H4 (cell line): ENCODE data around the gene RAP1A. TPM values are rescaled to one million over a fixed set of nuclear protein-coding genes. Genes with fewer than 3 reads are reported as not detected.

Experiments used
- DNase-seq: peaks from one replicate; pipeline ENCODE4 v3.0.0-alpha.2; 2015; ENCODE audit warnings: low spot score
- total RNA-seq: library from RNA; depleted of rRNA; stranded (reverse); fragments of >200 nt; shearing (Covaris generic); gene quantifications from 2 replicates; pipeline ENCODE4 v1.2.3, GENCODE V29; 2014

The RAP1A gene
- total RNA-seq, 1 experiment from 2014 or later = 32.4 TPM

GRCh38 chr1:111719135-111719534, 99.5 kb downstream of the RAP1A start:
- DNase-seq = no peak

GRCh38 chr1:111719674-111720132, 100.1 kb downstream of the RAP1A start:
- DNase-seq = no peak

GRCh38 chr1:111720274-111720976, 100.8 kb downstream of the RAP1A start:
- DNase-seq = no peak

- DNase-seq = no peak
Measured at GRCh38 chr1:111720977-111721786, 101.6 kb downstream of the RAP1A start.

GRCh38 chr1:111723091-111723806, 103.7 kb downstream of the RAP1A start:
- DNase-seq = no peak

DNA sequence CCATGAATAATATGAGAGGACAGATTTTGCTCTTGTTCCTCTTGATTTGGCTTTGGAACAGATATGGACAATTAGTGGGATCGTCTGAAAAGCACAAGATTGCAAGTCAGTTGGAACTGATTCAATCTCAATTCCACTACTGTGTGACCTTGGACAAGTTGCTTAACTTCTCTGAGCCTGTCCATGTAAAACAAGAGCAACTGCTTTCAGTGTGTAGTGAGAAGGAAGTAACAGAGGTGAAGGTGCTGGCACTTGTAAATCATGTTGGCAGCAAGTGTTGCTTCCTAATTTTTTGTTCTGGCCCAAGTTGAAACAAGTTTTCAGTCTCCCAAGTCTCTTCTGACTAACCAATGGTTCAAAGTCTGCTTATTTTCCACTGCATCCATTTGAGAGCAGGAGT, 104.3 kb downstream of the RAP1A start:
- DNase-seq = no peak

GRCh38 chr1:111725192-111725591, 105.6 kb downstream of the RAP1A start:
- DNase-seq = no peak

GRCh38 chr1:111727056-111727455, 107.5 kb downstream of the RAP1A start:
- no peak for DNase-seq

- DNase-seq = no peak
Measured at GRCh38 chr1:111729271-111729921, 109.8 kb downstream of the RAP1A start.

DNA sequence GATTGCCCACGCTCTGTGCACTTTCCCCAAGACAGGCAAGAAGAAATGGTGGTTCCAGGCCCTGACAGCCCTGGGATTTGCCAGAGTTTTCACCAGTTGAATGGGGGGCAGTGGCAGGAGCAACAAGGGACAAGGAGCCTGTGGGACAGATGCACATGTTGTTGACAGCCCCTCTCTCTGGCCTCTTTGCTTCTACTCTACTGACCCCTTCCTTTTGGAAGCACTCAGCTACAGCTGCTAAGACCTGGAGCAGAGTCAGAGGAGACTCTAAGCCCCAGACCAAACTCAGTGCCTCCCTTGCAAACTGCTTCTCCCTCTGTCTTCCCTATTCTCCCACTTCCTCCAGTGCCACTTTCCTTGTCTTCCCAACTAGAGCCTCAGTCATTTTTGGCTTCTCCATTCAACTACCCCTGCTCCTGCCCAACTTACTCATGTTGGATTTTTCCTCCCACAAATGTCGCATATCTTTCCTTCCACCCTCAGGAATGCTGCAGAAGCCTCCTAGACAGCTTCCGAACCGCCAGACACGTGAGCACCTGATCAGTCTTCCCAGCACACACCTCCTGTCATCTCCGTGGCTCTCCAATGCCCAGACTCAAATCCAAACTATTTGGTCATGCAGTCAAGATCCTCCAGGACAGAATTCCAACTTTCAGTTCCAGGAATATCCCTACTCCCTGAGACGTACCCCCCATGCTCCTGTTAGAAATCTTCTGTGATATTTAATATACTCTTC, 110.5 kb downstream of the RAP1A start:
- DNase-seq = no peak

GRCh38 chr1:111730706-111731105, 111.1 kb downstream of the RAP1A start:
- DNase-seq = no peak

- DNase-seq = no peak
Measured at GRCh38 chr1:111731956-111732355, 112.4 kb downstream of the RAP1A start.

GRCh38 chr1:111732718-111733117, 113.1 kb downstream of the RAP1A start:
- no peak for DNase-seq

- DNase-seq = peak; percentile 57
Measured at GRCh38 chr1:111733183-111733991, 113.8 kb downstream of the RAP1A start.

GRCh38 chr1:111733992-111734341, 114.4 kb downstream of the RAP1A start:
- DNase-seq = no peak

DNA sequence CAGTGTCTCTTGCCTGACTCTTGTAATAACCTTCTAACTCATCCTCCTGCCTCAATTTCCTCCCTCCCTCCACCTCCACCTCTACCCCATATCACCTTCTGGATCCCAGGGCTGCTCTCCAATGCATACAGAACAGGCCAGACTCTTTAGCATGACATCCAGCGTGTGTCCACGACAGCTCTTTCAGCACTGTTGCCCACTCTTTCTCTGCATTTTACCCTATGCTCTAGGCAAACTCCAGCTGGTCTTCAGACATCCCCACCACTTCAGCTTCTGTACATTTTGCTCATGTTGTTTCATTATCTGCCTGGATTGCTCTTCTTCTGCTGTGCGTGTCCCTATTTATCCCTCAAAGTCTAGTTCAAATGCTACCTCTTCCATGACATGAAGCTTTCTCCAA, 114.8 kb downstream of the RAP1A start:
- DNase-seq = no peak

DNA sequence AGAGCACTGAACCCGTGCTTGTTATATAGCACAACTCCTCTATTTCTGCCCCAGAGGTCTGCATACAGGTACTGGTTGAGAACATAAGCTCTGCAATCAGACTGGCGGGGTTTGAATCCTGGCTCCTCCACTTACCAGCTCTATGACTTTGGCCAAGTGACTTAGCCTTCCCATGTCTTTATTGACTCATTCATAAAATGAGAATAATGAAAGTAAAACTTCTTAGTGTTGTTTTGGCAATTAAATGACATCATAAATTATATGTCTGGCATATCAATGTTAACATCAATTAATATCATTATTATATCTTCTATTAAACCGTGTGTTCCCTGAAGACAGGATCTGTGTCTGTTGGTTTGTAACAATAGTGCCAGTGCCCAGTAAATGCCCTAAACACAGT, 115.3 kb downstream of the RAP1A start:
- DNase-seq = no peak

DNA sequence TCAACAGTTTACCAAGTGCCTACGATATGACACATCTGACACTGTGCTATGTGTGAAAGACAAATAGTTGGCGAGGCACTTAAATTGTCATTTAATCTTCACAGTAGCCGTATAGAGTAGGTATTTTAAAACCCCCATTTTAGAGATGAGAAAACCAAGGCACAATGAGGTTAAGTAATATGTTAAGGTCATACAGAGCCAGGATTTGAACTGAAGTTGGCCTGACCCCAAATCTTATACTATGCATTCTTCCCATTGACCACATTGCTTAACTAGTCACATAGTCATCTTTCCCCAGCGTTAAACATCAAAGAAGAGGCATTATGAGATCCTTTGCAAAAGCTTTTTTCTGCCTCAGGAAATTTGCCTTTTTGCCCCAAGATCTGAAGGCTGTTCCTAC, 115.7 kb downstream of the RAP1A start:
- DNase-seq = no peak

- no peak for DNase-seq
Measured at GRCh38 chr1:111735858-111736544, 116.4 kb downstream of the RAP1A start.
